DOHH2 (cell line): ENCODE measurements around the gene CPS1.

Source experiments
- H3F3A ChIP-seq: fragments of 200-600 bp; sonication (generic), shearing (Covaris generic); 2 replicates; pipeline ENCODE4 v1.6.0; 2016; ENCODE audit warnings: antibody characterized with exemption, mild to moderate bottlenecking; ENCODE audit not compliant: control insufficient read depth, insufficient read depth
- H3K27ac ChIP-seq: fragments of 200-600 bp; sonication (generic); 2 replicates; pipeline ENCODE4 v1.5.1; 2014; ENCODE audit warnings: low read depth, mild to moderate bottlenecking, low read length, moderate library complexity
- H3K27me3 ChIP-seq: fragments of 200-600 bp; sonication (generic); 2 replicates; pipeline ENCODE4 v1.6.1; 2014; ENCODE audit warnings: mild to moderate bottlenecking, low read length, mixed read lengths; ENCODE audit not compliant: control insufficient read depth
- H3K36me3 ChIP-seq: fragments of 200-600 bp; sonication (generic); 2 replicates; pipeline ENCODE4 v1.6.1; 2014; ENCODE audit warnings: mild to moderate bottlenecking, low read length, moderate library complexity, mixed read lengths; ENCODE audit not compliant: control insufficient read depth
- H3K4me1 ChIP-seq: fragments of 200-600 bp; sonication (generic); 2 replicates; pipeline ENCODE4 v1.6.1; 2014; ENCODE audit warnings: mild to moderate bottlenecking, low read length, mixed read lengths; ENCODE audit not compliant: control insufficient read depth
- H3K4me2 ChIP-seq: fragments of 200-600 bp; sonication (generic); 2 replicates; pipeline ENCODE4 v1.6.0; 2014; ENCODE audit warnings: mild to moderate bottlenecking, low read length, moderate library complexity
- H3K4me3 ChIP-seq: fragments of 200-600 bp; sonication (generic); 2 replicates; pipeline ENCODE4 v1.5.1; 2014; ENCODE audit warnings: mild to moderate bottlenecking, low read length, mixed read lengths
- H3K79me2 ChIP-seq: fragments of 200-600 bp; sonication (generic); 2 replicates; pipeline ENCODE4 v1.6.1; 2014; ENCODE audit warnings: mild to moderate bottlenecking, low read length, mixed read lengths; ENCODE audit not compliant: control insufficient read depth
- H3K9me2 ChIP-seq: fragments of 200-600 bp; sonication (generic); replicated peaks from 2 replicates; pipeline ENCODE4 v1.6.1; 2014; ENCODE audit warnings: mild to moderate bottlenecking, low read length, mixed read lengths; ENCODE audit not compliant: control insufficient read depth
- H3K9me3 ChIP-seq: fragments of 200-600 bp; sonication (generic); 2 replicates; pipeline ENCODE4 v1.6.1; 2014; ENCODE audit warnings: antibody characterized with exemption, low read length, mixed read lengths; ENCODE audit not compliant: control insufficient read depth, insufficient read depth
- H4K20me1 ChIP-seq: fragments of 200-600 bp; sonication (generic); 2 replicates; pipeline ENCODE4 v1.6.0; 2014; ENCODE audit warnings: low read depth, mild to moderate bottlenecking, antibody characterized with exemption, low read length, moderate library complexity; ENCODE audit not compliant: control insufficient read depth, insufficient read depth
- EZH2phosphoT487 ChIP-seq: fragments of 200-600 bp; sonication (generic); IDR thresholded peaks from 2 replicates; pipeline ENCODE4 v1.6.1; 2017; ENCODE audit warnings: borderline replicate concordance, mild to moderate bottlenecking, antibody characterized with exemption, low read length, moderate library complexity, mixed read lengths
- TF ChIP-seq, protein P1 (sequence below): fragments of 200-600 bp; sonication (generic); IDR thresholded peaks from one replicate; pipeline ENCODE4 v1.5.1; 2014; ENCODE audit warnings: antibody characterized with exemption, mild to moderate bottlenecking, low read depth, low read length; ENCODE audit not compliant: poor library complexity, severe bottlenecking

CPS1 gene

DNA sequence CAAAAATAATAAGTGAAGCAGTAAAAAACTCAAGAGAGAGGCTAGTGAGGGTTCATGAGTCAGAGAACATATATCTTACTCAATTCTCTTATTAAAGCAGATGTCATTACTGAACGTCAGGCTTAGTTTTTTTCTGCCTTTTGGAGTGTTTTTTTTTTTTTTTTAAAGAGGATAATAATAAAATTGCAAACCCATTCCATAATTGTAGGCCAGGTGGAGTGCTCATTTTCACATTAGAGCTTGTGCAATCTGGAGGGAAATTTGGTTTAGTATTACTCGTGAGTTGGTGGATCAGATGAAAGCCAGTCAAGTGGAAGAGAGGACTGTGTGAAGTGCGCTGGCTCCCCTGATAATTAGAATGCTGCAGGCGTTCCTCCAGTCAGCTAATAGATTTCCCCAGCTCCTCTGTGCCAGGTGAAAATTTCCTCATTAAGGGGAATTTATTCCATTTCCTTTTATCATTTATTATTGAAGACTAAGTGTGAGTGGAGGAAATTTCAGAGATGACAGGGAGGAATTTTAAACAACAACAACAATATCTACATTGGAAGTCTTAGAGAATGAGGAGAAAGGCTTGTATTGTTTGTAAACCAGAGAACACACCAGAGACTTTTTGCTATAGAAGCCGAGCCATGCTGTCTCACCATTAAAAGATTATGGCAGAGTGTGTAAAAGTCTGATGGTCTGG, 74.6 kb downstream of the CPS1 start:
- TF ChIP-seq, protein P1, sequence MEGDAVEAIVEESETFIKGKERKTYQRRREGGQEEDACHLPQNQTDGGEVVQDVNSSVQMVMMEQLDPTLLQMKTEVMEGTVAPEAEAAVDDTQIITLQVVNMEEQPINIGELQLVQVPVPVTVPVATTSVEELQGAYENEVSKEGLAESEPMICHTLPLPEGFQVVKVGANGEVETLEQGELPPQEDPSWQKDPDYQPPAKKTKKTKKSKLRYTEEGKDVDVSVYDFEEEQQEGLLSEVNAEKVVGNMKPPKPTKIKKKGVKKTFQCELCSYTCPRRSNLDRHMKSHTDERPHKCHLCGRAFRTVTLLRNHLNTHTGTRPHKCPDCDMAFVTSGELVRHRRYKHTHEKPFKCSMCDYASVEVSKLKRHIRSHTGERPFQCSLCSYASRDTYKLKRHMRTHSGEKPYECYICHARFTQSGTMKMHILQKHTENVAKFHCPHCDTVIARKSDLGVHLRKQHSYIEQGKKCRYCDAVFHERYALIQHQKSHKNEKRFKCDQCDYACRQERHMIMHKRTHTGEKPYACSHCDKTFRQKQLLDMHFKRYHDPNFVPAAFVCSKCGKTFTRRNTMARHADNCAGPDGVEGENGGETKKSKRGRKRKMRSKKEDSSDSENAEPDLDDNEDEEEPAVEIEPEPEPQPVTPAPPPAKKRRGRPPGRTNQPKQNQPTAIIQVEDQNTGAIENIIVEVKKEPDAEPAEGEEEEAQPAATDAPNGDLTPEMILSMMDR = no peak
- no peak for TF ChIP-seq EZH2phosphoT487
- no peaks in the 10 kb centered on the region for H4K20me1 ChIP-seq
- H3K36me3 ChIP-seq = no peaks in the 10 kb centered on the region

DNA sequence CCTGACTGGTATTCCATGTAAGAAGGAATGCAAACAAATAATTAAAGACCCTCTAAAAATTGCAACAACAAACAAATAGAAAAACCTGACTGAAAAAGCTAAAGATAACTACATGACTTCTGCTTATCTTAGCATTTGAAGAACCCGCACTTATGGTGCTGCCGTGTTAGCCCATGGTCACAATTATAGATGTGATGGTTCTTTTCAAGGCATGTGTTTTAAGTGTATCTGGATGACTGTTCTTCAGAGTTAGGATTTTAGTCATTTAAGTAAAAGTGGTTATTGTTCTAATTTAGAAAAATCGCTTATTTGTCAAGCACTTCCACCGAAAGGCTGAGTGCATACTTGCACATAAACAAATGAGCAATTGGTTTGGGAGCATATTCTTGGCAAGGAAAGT, 77.3 kb downstream of the CPS1 start:
- H3K27ac ChIP-seq = no peak overlapping the region

More for the DNA sequence above, 74.6 kb downstream of the CPS1 start:
- no peak overlapping the region for H3K4me3 ChIP-seq
- no peaks in the 10 kb centered on the region for H3K27me3 ChIP-seq
- no peaks in the 10 kb centered on the region for H3F3A ChIP-seq
- no peaks in the 10 kb centered on the region for H3K79me2 ChIP-seq
- no peak overlapping the region for H3K27ac ChIP-seq
- no peaks in the 10 kb centered on the region for H3K9me3 ChIP-seq
- H3K9me2 ChIP-seq = no peaks in the 10 kb centered on the region
- no peak overlapping the region for H3K4me2 ChIP-seq
- peaks cover 13% of the 10 kb centered on the region for H3K4me1 ChIP-seq

DNA sequence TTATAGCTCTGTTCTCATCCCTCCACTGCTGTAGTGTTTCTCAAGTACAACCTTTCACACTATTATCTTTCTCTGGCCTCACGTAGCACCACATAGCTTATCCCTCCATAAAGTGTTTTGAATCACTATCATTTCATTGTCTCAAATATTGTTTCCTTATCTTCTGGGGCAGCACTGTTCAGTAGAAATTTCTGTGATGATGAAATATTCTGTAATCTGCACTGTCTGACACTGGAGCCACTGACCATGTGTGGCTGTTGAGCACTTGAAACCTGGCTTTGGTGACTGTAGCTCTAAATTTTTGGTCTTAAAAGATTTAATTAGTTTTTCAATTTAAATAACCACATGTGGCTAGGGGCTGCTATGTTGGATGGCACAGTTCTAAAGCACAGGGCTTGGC, 78.9 kb downstream of the CPS1 start:
- H3K9me3 ChIP-seq = no peaks in the 10 kb centered on the region
- H3K36me3 ChIP-seq = no peaks in the 10 kb centered on the region
- H3K4me3 ChIP-seq = no peak overlapping the region
- no peaks in the 10 kb centered on the region for H3K9me2 ChIP-seq
- no peaks in the 10 kb centered on the region for H3K79me2 ChIP-seq
- no peaks in the 10 kb centered on the region for H3F3A ChIP-seq
- peaks cover 13% of the 10 kb centered on the region for H3K4me1 ChIP-seq
- H4K20me1 ChIP-seq = no peaks in the 10 kb centered on the region
- H3K27me3 ChIP-seq = no peaks in the 10 kb centered on the region
- H3K4me2 ChIP-seq = no peak overlapping the region
- no peak overlapping the region for H3K27ac ChIP-seq
- TF ChIP-seq, protein P1 = no peak

More for the DNA sequence above, 77.3 kb downstream of the CPS1 start:
- Histone ChIP-seq H3K9me2 (no peaks in the 10 kb centered on the region), H3K27me3 (no peaks in the 10 kb centered on the region), H3K4me3 (peak overlapping the region; percentile 44), H3K79me2 (no peaks in the 10 kb centered on the region), H3K4me1 (peaks cover 13% of the 10 kb centered on the region), H3K9me3 (no peaks in the 10 kb centered on the region), H3K36me3 (no peaks in the 10 kb centered on the region), H3K4me2 (peak overlapping the region; percentile 55), H4K20me1 (no peaks in the 10 kb centered on the region), H3F3A (no peaks in the 10 kb centered on the region)
- no peak for TF ChIP-seq EZH2phosphoT487
- TF ChIP-seq, protein P1 = no peak

GRCh38 chr2:210642333-210642732, 85.9 kb downstream of the CPS1 start:
- Histone ChIP-seq H3K27me3 (no peaks in the 10 kb centered on the region), H3K36me3 (no peaks in the 10 kb centered on the region), H4K20me1 (no peaks in the 10 kb centered on the region), H3K27ac (no peak overlapping the region), H3K79me2 (no peaks in the 10 kb centered on the region), H3F3A (no peaks in the 10 kb centered on the region), H3K9me3 (no peaks in the 10 kb centered on the region), H3K4me2 (no peak overlapping the region), H3K4me3 (no peak overlapping the region), H3K4me1 (no peaks in the 10 kb centered on the region), H3K9me2 (no peaks in the 10 kb centered on the region; the same call in 1 of the 2 replicates)
- TF ChIP-seq, protein P1 = no peak
- no peak for TF ChIP-seq EZH2phosphoT487
